Keratinocyte (primary cell): Measurements from ENCODE around the gene PIP4K2C. TPM values are rescaled to one million over a fixed set of nuclear protein-coding genes. Genes with fewer than 3 reads are reported as not detected.
A peak's percentile ranks its signal among the peaks of the same experiment; 100 is the strongest.
"Not testable (repeated sequence)": the region's sequence is repeated elsewhere in the genome, so short reads cannot be mapped to it uniquely, and the experiment has no call there.

ENCODE experiments used
- DNase-seq: peaks from one replicate; pipeline ENCODE4 v3.0.0-alpha.2; 2011; ENCODE audit warnings: low read depth, missing footprints, low spot score
- FAIRE-seq: peaks from 2 replicates; lab custom pipeline; 2011; peaks lifted over from hg19 to GRCh38; lab: Jason Lieb, UNC
- H2AFZ ChIP-seq: 2 replicates; pipeline ENCODE4 v1.6.0; 2012; ENCODE audit warnings: low read length, control low read depth, inconsistent platforms; ENCODE audit not compliant: control insufficient read depth
- H3K27ac ChIP-seq: 2 replicates; pipeline ENCODE4 v1.5.1; 2011; ENCODE audit warnings: low read length; ENCODE audit not compliant: control insufficient read depth, insufficient read depth
- H3K27me3 ChIP-seq: 3 replicates; pipeline ENCODE4 v1.6.0; 2011; ENCODE audit warnings: low read length; ENCODE audit not compliant: control insufficient read depth, insufficient read depth; ENCODE audit errors: extremely low read depth
- H3K36me3 ChIP-seq, 2 experiments: 2 replicates in 1 of 2; 3 replicates in 1 of 2; pipeline ENCODE4 v1.5.1; 2011; ENCODE audit warnings: low read length in 2 of 2, mild to moderate bottlenecking in 1 of 2; ENCODE audit not compliant: control insufficient read depth in 2 of 2, insufficient read depth in 2 of 2; ENCODE audit errors: extremely low read depth in 1 of 2
- H3K4me1 ChIP-seq: 3 replicates; pipeline ENCODE4 v1.5.1; 2011; ENCODE audit warnings: low read length; ENCODE audit not compliant: control insufficient read depth, insufficient read depth; ENCODE audit errors: extremely low read depth
- H3K4me2 ChIP-seq: 3 replicates; pipeline ENCODE4 v1.6.0; 2011; ENCODE audit warnings: low read depth, low read length; ENCODE audit not compliant: control insufficient read depth, insufficient read depth; ENCODE audit errors: extremely low read depth
- H3K4me3 ChIP-seq, 3 experiments: fragments of 200-600 bp in 1 of 3; sonication (generic) in 1 of 3; 2 replicates in 2 of 3; 3 replicates in 1 of 3; pipeline ENCODE4 v1.5.1; 2011 to 2016; ENCODE audit warnings: low read length in 3 of 3, mild to moderate bottlenecking in 3 of 3, control low read depth in 2 of 3, inconsistent platforms in 1 of 3, low read depth in 1 of 3, mixed read lengths in 1 of 3, mixed run types in 1 of 3, moderate library complexity in 1 of 3; ENCODE audit not compliant: control insufficient read depth in 2 of 3, insufficient read depth in 2 of 3; ENCODE audit errors: extremely low read depth in 1 of 3
- H3K79me2 ChIP-seq: 2 replicates; pipeline ENCODE4 v1.6.0; 2012; ENCODE audit warnings: low read length; ENCODE audit not compliant: control insufficient read depth, insufficient read depth
- H3K9ac ChIP-seq: 3 replicates; pipeline ENCODE4 v1.6.0; 2011; ENCODE audit warnings: low read length; ENCODE audit not compliant: control insufficient read depth, insufficient read depth; ENCODE audit errors: extremely low read depth
- H3K9me1 ChIP-seq: 3 replicates; pipeline ENCODE4 v1.6.0; 2011; ENCODE audit warnings: low read length; ENCODE audit not compliant: control insufficient read depth, insufficient read depth; ENCODE audit errors: extremely low read depth
- H3K9me3 ChIP-seq: 2 replicates; pipeline ENCODE4 v1.5.1; 2012; ENCODE audit warnings: low read depth, low read length; ENCODE audit not compliant: control insufficient read depth
- H4K20me1 ChIP-seq: 3 replicates; pipeline ENCODE4 v1.6.0; 2011; ENCODE audit warnings: low read length; ENCODE audit not compliant: control insufficient read depth, insufficient read depth; ENCODE audit errors: extremely low read depth
- EZH2 ChIP-seq: IDR thresholded peaks from one replicate; pipeline ENCODE4 v1.6.1; 2012; ENCODE audit warnings: inconsistent platforms, mild to moderate bottlenecking, low read length, moderate library complexity
- dilution Hi-C: fragments of 300-500 bp; cut with MboI; formaldehyde crosslinking; loops from one replicate; pipeline ENCODE4 v1.7.0; 2020; ENCODE audit warnings: low sequenced_read_pairs; ENCODE audit not compliant: extremely low pct_ligation_motif_present
- polyA plus RNA-seq, 5 experiments: library from polyadenylated mRNA; depleted of rRNA in 3 of 5; stranded (reverse) in 3 of 5; stranded (forward) in 1 of 5; unstranded in 1 of 5; fragments of >200 nt; gene quantifications; 1 replicate in 1 of 5; 2 replicates in 3 of 5; 3 replicates in 1 of 5; pipeline versions ENCODE4 v1.2.1 to v1.2.3, GENCODE V29; 2011 to 2012; ENCODE audit warnings: missing spikeins in 2 of 5, low read depth in 1 of 5, low replicate concordance in 1 of 5
- TF ChIP-seq, protein P1 (sequence below), 3 experiments: IDR thresholded peaks in 1 of 3; conservative IDR thresholded peaks in 1 of 3; optimal IDR thresholded peaks in 1 of 3; 2 replicates in 2 of 3; 3 replicates in 1 of 3; pipeline versions ENCODE3 to v1.5.1; 2011; ENCODE audit warnings: low read length in 3 of 3, mild to moderate bottlenecking in 3 of 3, moderate library complexity in 2 of 3, control low read depth in 1 of 3, inconsistent platforms in 1 of 3; ENCODE audit not compliant: insufficient read depth in 2 of 3; ENCODE audit errors: extremely low read depth in 1 of 3

Gene PIP4K2C
- polyA plus RNA-seq, 1 donor (not counting 4 experiments of a cell fraction or from before 2014, with no cell fraction given), result 93.6 TPM

DNA sequence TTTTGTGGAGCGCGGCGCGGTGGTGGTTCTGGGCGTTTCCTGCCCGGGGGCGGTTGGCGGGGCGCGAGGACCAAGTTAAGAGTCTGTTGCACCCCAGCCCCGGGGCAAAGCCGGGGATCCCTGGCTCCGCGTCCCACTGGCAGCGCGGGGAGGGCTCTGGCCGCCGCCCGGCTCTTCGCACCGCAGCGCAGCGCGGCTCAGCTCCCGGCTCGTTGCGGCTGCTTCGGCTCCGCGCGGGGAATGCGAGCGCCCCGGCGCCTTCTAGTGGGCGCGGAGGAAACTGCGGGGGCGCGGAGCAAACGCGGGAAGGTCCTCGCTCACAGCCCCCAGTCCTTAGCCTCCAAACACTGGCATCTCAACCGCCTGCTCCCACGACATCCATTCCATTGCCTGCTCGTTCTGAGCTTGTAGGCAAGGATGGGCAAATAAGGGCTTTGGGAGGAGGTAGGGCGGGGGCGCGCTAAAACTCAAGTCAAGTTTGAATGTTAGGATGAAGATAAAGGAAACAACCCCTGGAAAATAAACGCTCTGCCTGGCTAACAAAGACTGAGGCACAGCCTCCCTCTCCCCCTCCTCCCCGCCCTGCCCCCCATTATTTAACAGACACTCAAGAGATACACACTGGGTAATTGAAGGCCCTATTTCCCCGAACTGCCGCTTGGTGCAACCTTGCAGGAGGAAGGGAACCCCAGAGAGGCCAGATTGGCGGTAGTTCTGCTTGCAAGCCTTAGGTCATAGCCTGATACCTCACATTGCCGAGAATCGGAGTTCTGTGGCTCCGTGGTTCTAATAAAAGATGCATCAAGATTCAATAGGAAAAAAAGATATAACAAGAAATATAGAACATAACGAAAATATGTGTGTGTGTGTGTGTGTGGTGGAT lies 42.2 kb downstream of the PIP4K2C start, which contains the start of gene B4GALNT1:
Gene B4GALNT1, minus strand, starts transcription at position 244 of the 883 bp plus-strand sequence. CDS start 1,069 bp downstream, outside the sequence.
- Histone ChIP-seq H3K27ac (no peak within 1 kb of the TSS), H3K27me3 (peaks cover 54% of the 10 kb centered on the region), H2AFZ (peak within 1 kb of the TSS; percentile 33), H4K20me1 (no peaks in the 10 kb centered on the region), H3K9me3 (no peaks in the 10 kb centered on the region), H3K36me3 (no peaks in the 10 kb centered on the region), H3K4me2 (peak within 1 kb of the TSS; percentile 77), H3K9me1 (no peaks in the 10 kb centered on the region), H3K79me2 (no peaks in the 10 kb centered on the region), H3K4me1 (peaks cover 2% of the 10 kb centered on the region), H3K4me3 (peak within 1 kb of the TSS; percentile 43 to 69 (median 60)), H3K9ac (peak within 1 kb of the TSS; percentile 37)
- DNase-seq (no peak), FAIRE-seq (no peak)
- TF ChIP-seq, protein P1, sequence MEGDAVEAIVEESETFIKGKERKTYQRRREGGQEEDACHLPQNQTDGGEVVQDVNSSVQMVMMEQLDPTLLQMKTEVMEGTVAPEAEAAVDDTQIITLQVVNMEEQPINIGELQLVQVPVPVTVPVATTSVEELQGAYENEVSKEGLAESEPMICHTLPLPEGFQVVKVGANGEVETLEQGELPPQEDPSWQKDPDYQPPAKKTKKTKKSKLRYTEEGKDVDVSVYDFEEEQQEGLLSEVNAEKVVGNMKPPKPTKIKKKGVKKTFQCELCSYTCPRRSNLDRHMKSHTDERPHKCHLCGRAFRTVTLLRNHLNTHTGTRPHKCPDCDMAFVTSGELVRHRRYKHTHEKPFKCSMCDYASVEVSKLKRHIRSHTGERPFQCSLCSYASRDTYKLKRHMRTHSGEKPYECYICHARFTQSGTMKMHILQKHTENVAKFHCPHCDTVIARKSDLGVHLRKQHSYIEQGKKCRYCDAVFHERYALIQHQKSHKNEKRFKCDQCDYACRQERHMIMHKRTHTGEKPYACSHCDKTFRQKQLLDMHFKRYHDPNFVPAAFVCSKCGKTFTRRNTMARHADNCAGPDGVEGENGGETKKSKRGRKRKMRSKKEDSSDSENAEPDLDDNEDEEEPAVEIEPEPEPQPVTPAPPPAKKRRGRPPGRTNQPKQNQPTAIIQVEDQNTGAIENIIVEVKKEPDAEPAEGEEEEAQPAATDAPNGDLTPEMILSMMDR (optimal IDR thresholded peaks at IDR 0.05 in 1 of 3, IDR thresholded peaks at IDR 0.05 in 1 of 3, conservative IDR thresholded peaks at IDR 0.05 in 1 of 3; ENCODE audit: extremely low read depth in 1 of 3, insufficient read depth in 2 of 3, low read length in 3 of 3), result peak; percentile 76 to 88 (median 78)
- TF ChIP-seq EZH2, result no peak
- dilution Hi-C loops, result loop anchor here (10.0 kb wide), 1 partner anchor 58 kb away; no protein-coding TSS in a partner anchor

DNA sequence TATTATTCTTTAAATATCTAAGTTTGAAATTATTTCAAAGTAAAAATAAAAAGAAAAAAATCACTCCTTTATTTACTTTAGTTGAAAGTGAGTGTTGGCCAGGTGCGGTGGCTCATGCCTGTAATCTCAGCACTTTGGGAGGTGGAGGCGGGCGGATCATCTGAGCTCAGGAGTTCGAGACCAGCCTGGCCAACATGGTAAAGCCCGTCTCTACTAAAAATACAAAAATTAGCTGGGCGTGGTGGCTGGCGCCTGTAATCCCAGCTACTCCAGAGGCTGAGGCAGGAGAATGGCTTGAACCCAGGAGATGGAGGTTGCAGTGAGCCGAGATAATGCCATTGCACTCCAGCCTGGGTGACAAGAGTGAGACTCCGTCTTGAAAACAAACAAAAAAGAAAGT lies 45.7 kb downstream of the PIP4K2C start:
- not testable (repeated sequence) for H3K79me2 ChIP-seq, H3K9me1 ChIP-seq, FAIRE-seq, H3K9me3 ChIP-seq, H3K4me2 ChIP-seq, H2AFZ ChIP-seq, H3K27ac ChIP-seq, H3K9ac ChIP-seq, H4K20me1 ChIP-seq, DNase-seq, H3K4me1 ChIP-seq, H3K4me3 ChIP-seq, H3K36me3 ChIP-seq
- dilution Hi-C loops, result loop anchor here (10.0 kb wide), 1 partner anchor 62 kb away; no protein-coding TSS in a partner anchor
- peaks cover 30% of the 10 kb centered on the region for H3K27me3 ChIP-seq
